Heart right ventricle (tissue), 16 donors: ENCODE measurements around the gene PRPF4. TPM values are rescaled to one million over a fixed set of nuclear protein-coding genes. Genes with fewer than 3 reads are reported as not detected.
A peak's percentile ranks its signal among the peaks of the same experiment; 100 is the strongest.
"Not testable (repeated sequence)": the region's sequence is repeated elsewhere in the genome, so short reads cannot be mapped to it uniquely, and the experiment has no call there.

Experiments
- ATAC-seq, 8 donors: fragments of 200-7000 bp; cut with Tn5 transposase; one replicate each; pipeline ENCODE4 v1.9.1; 2020; ENCODE audit warnings: mild to moderate bottlenecking in 8 of 8, moderate library complexity in 8 of 8, moderate number of reproducible peaks in 1 of 8
- DNase-seq, 2 donors: peaks; one replicate each; pipeline ENCODE4 v3.0.0-alpha.2; 2020
- H3K27ac ChIP-seq, 10 donors: fragments of 200-600 bp; sonication (generic) in 2 of 10; one replicate each; pipeline versions ENCODE4 v1.5.0 to v1.8.0; 2020 to 2022; ENCODE audit warnings: mild to moderate bottlenecking in 3 of 10
- H3K27me3 ChIP-seq, 7 donors: fragments of 200-600 bp; one replicate each; pipeline ENCODE4 v1.8.0; 2021 to 2022; ENCODE audit warnings: mild to moderate bottlenecking in 2 of 7
- H3K36me3 ChIP-seq, 9 donors: fragments of 200-600 bp; sonication (generic) in 1 of 9; one replicate each; pipeline versions ENCODE4 v1.5.0 to v1.8.0; 2020 to 2022; ENCODE audit warnings: mild to moderate bottlenecking in 2 of 9
- H3K4me1 ChIP-seq, 9 donors: fragments of 200-600 bp; sonication (generic) in 1 of 9; one replicate each; pipeline versions ENCODE4 v1.5.0 to v1.8.0; 2020 to 2022; ENCODE audit warnings: mild to moderate bottlenecking in 4 of 9
- H3K4me3 ChIP-seq, 10 donors: fragments of 200-600 bp; sonication (generic) in 2 of 10; one replicate each; pipeline versions ENCODE4 v1.5.0 to v1.8.0; 2020 to 2022; ENCODE audit warnings: mild to moderate bottlenecking in 7 of 10, moderate library complexity in 2 of 10
- H3K9me3 ChIP-seq, 11 donors: fragments of 200-600 bp in 10 of 11; sonication (generic) in 2 of 11; one replicate each; pipeline versions ENCODE4 v1.5.0 to v1.8.0; 2013 to 2022; ENCODE audit warnings: mild to moderate bottlenecking in 2 of 11, control low read depth in 1 of 11, moderate library complexity in 1 of 11
- CTCF ChIP-seq, 9 donors: fragments of 200-600 bp; sonication (generic) in 2 of 9; IDR thresholded peaks; one replicate each; pipeline versions ENCODE4 v1.5.0 to v1.8.0; 2021 to 2022; ENCODE audit warnings: antibody characterized with exemption in 9 of 9, mild to moderate bottlenecking in 5 of 9, moderate library complexity in 1 of 9
- WGBS, 2 donors: extraction: QIAGEN DNeasy Blood & Tissue Kit; methylation state at CpG; one replicate each; pipeline ENCODE4 v1.1.7; 2013; ENCODE audit warnings: inconsistent platforms in 1 of 2; 5-methylcytosine and 5-hydroxymethylcytosine counted together
- intact Hi-C, 10 donors: fragments of 100-400 bp; cut with DNase I; formaldehyde crosslinking; loops; one replicate each; pipeline versions ENCODE4 v1.11.1 to v1.14.2; 2022
- polyA plus RNA-seq, 2 donors: library from polyadenylated mRNA; stranded (reverse); fragments of 200-250 nt; gene quantifications; one replicate each; pipeline ENCODE4 v1.2.3, GENCODE V29; 2013
- total RNA-seq, 10 donors: library from RNA; stranded (reverse); fragmentation: NEBNext Ultra II Directional in 3 of 10; extraction: Animal tissue kit (Norgen Biotek cat#: 25700) in 3 of 10; gene quantifications; one replicate each; pipeline versions ENCODE4 v1.2.1 to v1.2.4, GENCODE V29; 2021 to 2023
- donor health status: Arrhythmogenic right ventricular cardiomyopathy.
- donor health status: ischemic (EF 13 %, LVEDD 7.1; RV severe dilation, severe dysfunction).
- donor health status: healthy with polysubstance abuse.
- donor health status: DM: no; HTN: yes; CAD: no.
- donor health status: DM: no; HTN: no; CAD: no.
- donor health status: ischemic (EF 25% LVEDD 6.9; RV normal size, moderate dysfunction).
- donor health status: ischemic (EF 25% LVEDD 5.7; RV mildly dilated, moderate dysfunction).
- donor health status: healthy.
- donor health status: DM: yes; HTN: yes; CAD: no.
- donor health status: Ischemic cardiomyopathy.
- donor health status: ischemic (EF 35%, LVEDD 5.7; RV mildly dilated, moderate dysfunction).
- donor health status: nonischemic (EF 11% LVEDD 7.7; RV severe dilation, severe dysfunction).
- donor health status: DM: yes; HTN: yes; CAD: no.
- donor health status: PGD.
- donor health status: ischemic (EF 29% LVEDD 5.4; RV normal size, mild dysfunction).
- donor health status: nonischemic (EF 23%, LVEDD 6.1; RV moderate dilation, normal function).

PRPF4 gene
- total and polyA plus RNA-seq, 12 donors: 5.3 to 17.2 (median 13.3) TPM

DNA sequence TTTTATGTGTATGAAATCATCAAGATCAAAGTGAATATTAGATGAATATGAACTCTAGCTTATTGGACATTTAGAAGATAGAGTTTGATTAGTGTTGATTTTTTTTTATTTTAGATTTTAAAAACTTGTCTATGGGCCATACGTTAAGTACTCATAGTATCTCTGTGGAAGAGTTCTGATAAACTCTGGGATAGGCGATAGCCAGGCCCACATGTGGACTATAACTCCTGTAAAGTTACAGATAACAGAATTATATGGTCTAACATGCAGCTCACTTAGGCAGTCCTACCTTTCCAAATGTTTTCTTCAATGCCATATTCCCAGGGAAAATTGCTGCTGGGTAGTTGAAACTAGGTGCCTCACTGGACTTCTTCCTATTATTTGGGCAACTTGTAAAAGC, 43.8 kb upstream of the PRPF4 start:
- Histone ChIP-seq H3K27me3 (no peaks in the 10 kb centered on the region), H3K4me1 (peaks cover 0 to 52% (median under 1%) of the 10 kb centered on the region in 9 donors), H3K27ac (peak overlapping the region in 1 of 10 donors; percentile 77), H3K4me3 (no peak overlapping the region), H3K36me3 (peaks cover 0 to 8% (median 0%) of the 10 kb centered on the region in 9 donors), H3K9me3 (no peaks in the 10 kb centered on the region)
- intact Hi-C loops: no loop called here
- TF ChIP-seq CTCF (IDR thresholded peaks at IDR 0.05): no peak
- ATAC-seq (no peak), DNase-seq (no peak)
- WGBS, 2 donors: 96 to 99% methylated on average over 2 of the region's 2 CpGs

DNA sequence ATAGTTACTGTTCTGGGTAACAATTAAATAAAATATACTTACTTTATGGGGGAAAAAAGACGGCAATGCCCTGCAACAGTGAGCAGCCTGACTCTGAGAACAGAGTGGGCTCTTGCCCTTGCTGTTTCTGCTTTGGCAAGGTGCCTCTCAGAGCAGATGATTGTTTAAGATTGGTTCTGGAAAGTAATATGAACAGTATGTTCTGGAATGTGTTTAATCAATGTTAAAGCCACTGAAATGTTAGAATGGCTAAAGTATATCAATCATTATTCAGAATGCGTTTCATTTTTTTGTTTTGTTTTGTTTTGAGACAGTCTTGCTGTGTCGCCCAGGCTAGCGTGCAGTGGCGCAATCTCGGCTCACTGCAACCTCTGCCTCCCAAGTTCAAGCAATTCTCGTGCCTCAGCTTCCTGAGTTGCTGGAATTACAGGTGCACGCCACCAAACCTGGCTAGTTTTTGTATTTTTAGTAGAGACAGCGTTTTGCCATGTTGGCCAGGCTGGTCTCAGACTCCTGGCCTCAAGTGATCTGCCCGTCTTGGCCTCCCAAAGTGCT, 39.7 kb upstream of the PRPF4 start:
- H3K27me3 ChIP-seq, ATAC-seq, intact Hi-C loops, H3K9me3 ChIP-seq, H3K4me3 ChIP-seq, DNase-seq, H3K27ac ChIP-seq, H3K36me3 ChIP-seq: not testable (repeated sequence)
- WGBS, 2 donors: 87 to 92% methylated on average over 10 of the region's 10 CpGs
- H3K4me1 ChIP-seq: peaks cover 0 to 61% (median 26%) of the 10 kb centered on the region in 9 donors

GRCh38 chr9:113237026-113237425, 38.4 kb upstream of the PRPF4 start:
- peak in 7 of 8 donors; percentile 48 to 91 (median 74) for ATAC-seq

GRCh38 chr9:113238202-113238858, 37.1 kb upstream of the PRPF4 start:
- WGBS, 2 donors: 84 to 89% methylated on average over 10 of the region's 10 CpGs
- Histone ChIP-seq H3K9me3 (no peaks in the 10 kb centered on the region), H3K36me3 (no peaks in the 10 kb centered on the region), H3K4me1 (peaks cover 0 to 47% (median 26%) of the 10 kb centered on the region in 9 donors), H3K4me3 (no peak overlapping the region), H3K27me3 (no peaks in the 10 kb centered on the region), H3K27ac (no peak overlapping the region)
- TF ChIP-seq CTCF (IDR thresholded peaks at IDR 0.05): no peak
- ATAC-seq (no peak), DNase-seq (no peak)
- intact Hi-C loops: no loop called here

More at GRCh38 chr9:113237026-113237425, 38.4 kb upstream of the PRPF4 start:
- no peaks in the 10 kb centered on the region for H3K36me3 ChIP-seq
- no peak for TF ChIP-seq CTCF (IDR thresholded peaks at IDR 0.05)
- DNase-seq: no peak
- H3K9me3 ChIP-seq: no peaks in the 10 kb centered on the region
- no peak overlapping the region for H3K4me3 ChIP-seq
- intact Hi-C loops: no loop called here
- WGBS, 2 donors: 51 to 66% methylated on average over 4 of the region's 4 CpGs
- H3K27ac ChIP-seq: no peak overlapping the region
- H3K27me3 ChIP-seq: no peaks in the 10 kb centered on the region
- peaks cover 0 to 60% (median 26%) of the 10 kb centered on the region in 9 donors for H3K4me1 ChIP-seq

GRCh38 chr9:113238859-113239232, 36.6 kb upstream of the PRPF4 start:
- Histone ChIP-seq H3K4me1 (peaks cover 0 to 42% (median 24%) of the 10 kb centered on the region in 9 donors), H3K9me3 (no peaks in the 10 kb centered on the region), H3K27me3 (no peaks in the 10 kb centered on the region), H3K36me3 (no peaks in the 10 kb centered on the region), H3K4me3 (no peak overlapping the region), H3K27ac (no peak overlapping the region)
- DNase-seq (no peak), ATAC-seq (peak in 5 of 8 donors; percentile 26 to 66 (median 58))
- 35 to 39% methylated on average over 4 of the region's 4 CpGs for WGBS, 2 donors
- no peak for TF ChIP-seq CTCF (IDR thresholded peaks at IDR 0.05)
- intact Hi-C loops: no loop called here
